HG03442 (cell line): ENCODE measurements around the gene RHOB.

Experiments
- ATAC-seq: cut with Tn5 transposase; IDR thresholded peaks from one replicate; pipeline ENCODE4 v1.9.1; 2021; ENCODE audit warnings: mild to moderate bottlenecking, moderate library complexity; ENCODE audit not compliant: unreplicated experiment

RHOB gene

GRCh38 chr2:20472569-20472968 is 25.7 kb downstream of the RHOB start:
- no peak for ATAC-seq

- ATAC-seq, result no peak
Measured at GRCh38 chr2:20473128-20473527, 26.3 kb downstream of the RHOB start.

GRCh38 chr2:20474757-20475566 is 28.1 kb downstream of the RHOB start:
- no peak for ATAC-seq

- ATAC-seq, result no peak
Measured at GRCh38 chr2:20475567-20475952, 28.7 kb downstream of the RHOB start.

GRCh38 chr2:20476481-20476880 is 29.6 kb downstream of the RHOB start:
- no peak for ATAC-seq

GRCh38 chr2:20476950-20477349 is 30.1 kb downstream of the RHOB start:
- ATAC-seq, result no peak

- no peak for ATAC-seq
Measured at GRCh38 chr2:20478961-20479360, 32.1 kb downstream of the RHOB start.

- ATAC-seq, result no peak
Measured at GRCh38 chr2:20479835-20480234, 33.0 kb downstream of the RHOB start.

- no peak for ATAC-seq
Measured at GRCh38 chr2:20480913-20481312, 34.0 kb downstream of the RHOB start.

- ATAC-seq, result no peak
Measured at GRCh38 chr2:20481798-20482405, 35.0 kb downstream of the RHOB start.

- no peak for ATAC-seq
Measured at GRCh38 chr2:20482725-20483124, 35.9 kb downstream of the RHOB start.

- ATAC-seq, result no peak
Measured at GRCh38 chr2:20483194-20483895, 36.5 kb downstream of the RHOB start.

GRCh38 chr2:20484034-20484617 is 37.3 kb downstream of the RHOB start:
- ATAC-seq, result no peak

- ATAC-seq, result no peak
Measured at GRCh38 chr2:20484810-20485611, 38.1 kb downstream of the RHOB start.

GRCh38 chr2:20485612-20486388 is 38.9 kb downstream of the RHOB start:
- ATAC-seq, result no peak

GRCh38 chr2:20486571-20486970 is 39.7 kb downstream of the RHOB start:
- no peak for ATAC-seq

- ATAC-seq, result no peak
Measured at GRCh38 chr2:20487030-20487391, 40.1 kb downstream of the RHOB start.

GRCh38 chr2:20487392-20488174 is 40.7 kb downstream of the RHOB start:
- ATAC-seq, result no peak

GRCh38 chr2:20488201-20488641 is 41.3 kb downstream of the RHOB start:
- ATAC-seq, result no peak
